T-cell (primary cell): ENCODE data around the gene MAGEF1. TPM values are rescaled to one million over a fixed set of nuclear protein-coding genes. Genes with fewer than 3 reads are reported as not detected.

ENCODE experiments used
- ATAC-seq, 4 experiments: fragments of 200-7000 bp in 3 of 4; fragments of 150-1000 bp in 1 of 4; cut with Tn5 transposase; replicated peaks in 1 of 4; 1 replicate in 3 of 4; 2 replicates in 1 of 4; pipeline ENCODE4 v1.10.0; 2021; ENCODE audit warnings: moderate library complexity in 3 of 4, mild to moderate bottlenecking in 2 of 4, moderate number of reproducible peaks in 1 of 4
- CTCF ChIA-PET, 2 donors: fragments of 300-600 bp; sonication (Branson Sonifier 250); formaldehyde crosslinking; loops; one replicate each; lab custom pipeline; 2022; ENCODE audit warnings: antibody characterized with exemption in 2 of 2; lab: Charles Lee
- POLR2A ChIA-PET, 2 donors: fragments of 300-600 bp; sonication (Branson Sonifier 250); formaldehyde crosslinking; loops; one replicate each; lab custom pipeline; 2022; ENCODE audit warnings: antibody characterized with exemption in 2 of 2; lab: Charles Lee
- DNase-seq, 35 experiments: peaks; one replicate each; pipeline versions ENCODE4 v3.0.0 to v3.0.0-alpha.2; 2013 to 2023
- H3K27ac ChIP-seq: one replicate; pipeline ENCODE4 v1.5.1; 2013; ENCODE audit warnings: low read length
- H3K27me3 ChIP-seq, 2 experiments: replicated peaks in 1 of 2; 1 replicate in 1 of 2; 2 replicates in 1 of 2; pipeline versions ENCODE4 v1.6.1 to v1.7.0; 2013; ENCODE audit warnings: low read length in 1 of 2, mixed read lengths in 1 of 2; ENCODE audit not compliant: control insufficient read depth in 2 of 2, insufficient read depth in 2 of 2; ENCODE audit errors: extremely low read depth in 1 of 2
- H3K36me3 ChIP-seq, 2 donors: 1 replicate in 1 of 2; 2 replicates in 1 of 2; pipeline versions ENCODE4 v1.6.1 to v1.7.0; 2013; ENCODE audit warnings: low read length in 1 of 2; ENCODE audit not compliant: control insufficient read depth in 2 of 2, insufficient read depth in 1 of 2; ENCODE audit errors: extremely low read depth in 1 of 2
- H3K4me1 ChIP-seq, 2 experiments: 1 replicate in 1 of 2; 2 replicates in 1 of 2; pipeline versions ENCODE4 v1.6.1 to v1.7.0; 2013; ENCODE audit warnings: low read length in 2 of 2, mixed read lengths in 1 of 2; ENCODE audit not compliant: insufficient read depth in 2 of 2, control insufficient read depth in 1 of 2; ENCODE audit errors: extremely low read depth in 1 of 2
- H3K4me3 ChIP-seq, 2 donors: 1 replicate in 1 of 2; 2 replicates in 1 of 2; pipeline versions ENCODE4 v1.5.1 to v1.7.0; 2013; ENCODE audit warnings: mild to moderate bottlenecking in 2 of 2, low read length in 1 of 2, moderate library complexity in 1 of 2; ENCODE audit not compliant: control insufficient read depth in 1 of 2; ENCODE audit errors: extremely low read depth in 1 of 2
- H3K9me3 ChIP-seq: 2 replicates; pipeline ENCODE4 v1.7.0; 2013
- H3K27ac Mint-ChIP-seq, 2 donors: one replicate each; pipeline ENCODE4 v1.8.0; 2020 to 2021; ENCODE audit warnings: mild to moderate bottlenecking in 2 of 2, mixed read lengths in 2 of 2
- H3K27me3 Mint-ChIP-seq, 2 donors: one replicate each; pipeline ENCODE4 v1.8.0; 2021 to 2022; ENCODE audit warnings: mixed read lengths in 2 of 2
- H3K36me3 Mint-ChIP-seq: one replicate; pipeline ENCODE4 v1.8.0; 2021; ENCODE audit warnings: mixed read lengths
- H3K4me1 Mint-ChIP-seq, 3 donors: one replicate each; pipeline ENCODE4 v1.8.0; 2020 to 2022; ENCODE audit warnings: mixed read lengths in 3 of 3, mild to moderate bottlenecking in 1 of 3
- H3K4me3 Mint-ChIP-seq, 3 donors: one replicate each; pipeline ENCODE4 v1.8.0; 2020 to 2022; ENCODE audit warnings: mild to moderate bottlenecking in 3 of 3, mixed read lengths in 3 of 3, moderate library complexity in 3 of 3
- H3K9me3 Mint-ChIP-seq, 3 donors: one replicate each; pipeline ENCODE4 v1.8.0; 2020 to 2022; ENCODE audit warnings: mixed read lengths in 3 of 3
- WGBS: methylation state at CpG from one replicate; pipeline ENCODE4 v1.1.5; 2013; ENCODE audit warnings: missing lambda C conversion rate; ENCODE audit not compliant: insufficient coverage; 5-methylcytosine and 5-hydroxymethylcytosine counted together
- total RNA-seq, 35 experiments: library from RNA in 6 of 35; stranded (reverse) in 6 of 35; fragments of 120-200 nt in 1 of 35; gene quantifications; one replicate each; pipeline versions ENCODE4 v1.2.1 to v1.2.4 and lab custom pipeline; 2013 to 2026

MAGEF1 gene
- total RNA-seq, 5 donors from 2014 or later (not counting 1 experiment from before 2014, with no cell fraction given) = 8.6 to 17.7 (median 16.1) TPM

DNA sequence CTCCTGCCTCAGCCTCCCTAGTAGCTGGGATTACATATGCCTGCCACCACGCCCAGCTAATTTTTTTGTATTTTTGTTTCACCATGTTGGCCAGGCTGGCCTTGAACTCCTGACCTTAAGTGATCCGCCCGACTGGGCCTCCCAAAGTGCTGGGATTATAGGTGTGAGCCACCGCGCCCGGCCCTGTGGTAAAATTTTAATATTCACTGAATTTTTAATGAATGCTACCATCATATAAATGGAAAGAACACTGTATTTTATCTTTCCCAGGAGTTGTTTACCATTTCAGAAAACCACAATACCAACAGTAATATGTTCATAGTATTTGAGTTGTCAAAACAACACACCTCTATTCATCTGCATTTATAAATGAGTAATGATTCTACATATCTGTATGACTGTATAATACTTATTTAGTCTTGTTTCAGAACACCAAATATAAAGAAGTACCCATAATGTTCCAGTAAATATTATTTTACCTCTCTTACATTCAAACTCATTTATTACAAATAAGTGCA is 16.2 kb upstream of the MAGEF1 start:
- Mint-ChIP-seq H3K9me3 (no peaks in the 10 kb centered on the region), H3K27ac (no peak overlapping the region), H3K4me1 (peaks cover 0 to 4% (median 0%) of the 10 kb centered on the region in 3 donors), H3K27me3 (peaks cover 7 to 20% of the 10 kb centered on the region in 2 donors), H3K36me3 (no peaks in the 10 kb centered on the region), H3K4me3 (no peak overlapping the region)
- H3K27ac ChIP-seq = no peak overlapping the region
- DNase-seq (no peak), ATAC-seq (no peak)
- H3K4me3 ChIP-seq = no peak overlapping the region
- POLR2A ChIA-PET = no interaction called here
- peaks cover 0 to 17% of the 10 kb centered on the region in 2 experiments for H3K27me3 ChIP-seq
- no CpG with 5 or more reads among the region's 6 CpGs for WGBS
- H3K4me1 ChIP-seq = no peaks in the 10 kb centered on the region
- H3K36me3 ChIP-seq = no peaks in the 10 kb centered on the region
- H3K9me3 ChIP-seq = no peaks in the 10 kb centered on the region
- CTCF ChIA-PET = interaction anchor here in 1 of 2 donors (1.0 kb wide), 1 partner anchor 167 kb away, joined by 5 read pairs; the partner anchor contains the start of gene EPHB3

DNA sequence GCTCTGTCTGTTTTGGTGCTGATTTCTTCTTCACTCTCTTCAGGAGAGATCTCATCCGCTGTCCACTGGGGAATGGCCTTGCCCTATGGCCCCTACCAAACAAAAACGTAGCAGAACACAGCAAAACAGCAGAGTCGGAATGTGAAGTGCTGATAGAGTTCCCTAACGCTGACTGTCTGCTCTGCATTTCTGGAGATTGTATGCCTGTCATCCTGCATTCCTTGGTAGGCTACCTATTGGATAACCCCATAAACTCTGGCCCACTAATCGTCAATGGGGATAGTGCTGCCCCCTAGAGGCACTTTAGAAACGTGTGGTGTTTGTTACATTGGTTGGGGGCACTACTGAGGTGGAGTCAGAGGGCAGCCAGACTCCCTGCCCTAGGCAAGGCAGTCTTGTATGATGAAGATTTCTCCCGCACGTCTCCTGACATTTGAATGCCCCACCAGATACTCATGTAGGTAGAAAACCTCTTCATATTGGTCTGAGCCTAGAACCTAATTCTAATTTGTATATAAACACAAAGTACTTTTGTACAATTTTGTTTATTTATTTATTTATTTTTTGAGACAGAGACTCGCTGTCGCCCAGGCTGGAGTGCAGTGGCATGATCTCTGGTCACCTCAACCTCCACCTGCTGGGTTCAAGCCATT is 15.6 kb upstream of the MAGEF1 start:
- Mint-ChIP-seq H3K9me3 (no peaks in the 10 kb centered on the region), H3K4me1 (peaks cover 0 to 4% (median 0%) of the 10 kb centered on the region in 3 donors), H3K27ac (no peak overlapping the region), H3K4me3 (no peak overlapping the region), H3K36me3 (no peaks in the 10 kb centered on the region), H3K27me3 (peaks cover 7 to 20% of the 10 kb centered on the region in 2 donors)
- ChIA-PET POLR2A (no interaction called here), CTCF (interaction anchor here in 1 of 2 donors (0.6 to 1.8 kb wide), 4 partner anchors 108 to 289 kb away, joined by 3 to 5 read pairs (median 4); partner anchors contain the start of gene EPHB3)
- Histone ChIP-seq H3K9me3 (no peaks in the 10 kb centered on the region), H3K36me3 (no peaks in the 10 kb centered on the region), H3K4me3 (no peak overlapping the region), H3K4me1 (no peaks in the 10 kb centered on the region), H3K27ac (no peak overlapping the region), H3K27me3 (peaks cover 0 to 17% of the 10 kb centered on the region in 2 experiments)
- DNase-seq = peak in 26 of 35 experiments; percentile 6 to 76 (median 25)
- WGBS = 89% methylated on average over 3 of the region's 10 CpGs
- peak; percentile 52 to 76 (median 64) for ATAC-seq

DNA sequence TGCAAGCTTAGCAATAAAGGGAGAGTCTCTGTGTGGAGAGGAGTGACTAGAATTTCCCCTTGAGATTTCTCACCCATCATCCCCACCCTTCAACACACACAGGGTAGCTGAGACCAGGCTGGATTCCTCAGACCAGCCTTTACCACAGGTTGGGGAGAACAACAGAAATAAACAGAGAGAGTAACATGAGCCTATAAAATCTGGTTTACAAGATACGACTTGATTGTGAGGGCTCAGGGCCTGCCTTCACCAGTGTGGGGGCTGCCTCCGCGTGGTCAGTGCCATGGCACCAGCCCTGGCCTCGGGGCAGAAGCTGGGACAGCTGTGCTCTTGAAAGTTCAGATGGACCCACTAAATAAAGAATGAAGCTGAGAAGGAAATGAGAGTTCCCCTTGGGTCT is 14.6 kb upstream of the MAGEF1 start:
- POLR2A ChIA-PET = no interaction called here
- Mint-ChIP-seq H3K36me3 (no peaks in the 10 kb centered on the region), H3K9me3 (no peaks in the 10 kb centered on the region), H3K27ac (no peak overlapping the region), H3K4me3 (no peak overlapping the region), H3K27me3 (peaks cover 6 to 20% of the 10 kb centered on the region in 2 donors), H3K4me1 (peaks cover 0 to 4% (median 0%) of the 10 kb centered on the region in 3 donors)
- Histone ChIP-seq H3K36me3 (no peaks in the 10 kb centered on the region), H3K27ac (no peak overlapping the region), H3K4me3 (no peak overlapping the region), H3K4me1 (no peaks in the 10 kb centered on the region), H3K27me3 (peaks cover 0 to 13% of the 10 kb centered on the region in 2 experiments), H3K9me3 (no peaks in the 10 kb centered on the region)
- CTCF ChIA-PET = interaction anchor here in 1 of 2 donors (0.6 to 1.8 kb wide), 4 partner anchors 107 to 288 kb away, joined by 3 to 4 read pairs (median 4); no protein-coding TSS in a partner anchor
- WGBS = 87% methylated on average over 4 of the region's 4 CpGs
- DNase-seq (no peak), ATAC-seq (no peak)

GRCh38 chr3:184725176-184725719 is 13.4 kb upstream of the MAGEF1 start:
- H3K27ac ChIP-seq = no peak overlapping the region
- peaks cover 3 to 9% of the 10 kb centered on the region in 2 donors for H3K27me3 Mint-ChIP-seq
- no peaks in the 10 kb centered on the region for H3K9me3 ChIP-seq
- H3K36me3 Mint-ChIP-seq = no peaks in the 10 kb centered on the region
- CTCF ChIA-PET = no interaction called here
- no peaks in the 10 kb centered on the region for H3K4me1 ChIP-seq
- H3K4me3 ChIP-seq = no peak overlapping the region
- no peaks in the 10 kb centered on the region for H3K9me3 Mint-ChIP-seq
- H3K27me3 ChIP-seq = peaks cover 0 to 9% of the 10 kb centered on the region in 2 experiments
- POLR2A ChIA-PET = no interaction called here
- ATAC-seq (no peak), DNase-seq (no peak)
- H3K27ac Mint-ChIP-seq = no peak overlapping the region
- WGBS = 98% methylated on average over 10 of the region's 12 CpGs
- H3K4me1 Mint-ChIP-seq = peaks cover 0 to 4% (median 0%) of the 10 kb centered on the region in 3 donors
- H3K36me3 ChIP-seq = no peaks in the 10 kb centered on the region
- no peak overlapping the region for H3K4me3 Mint-ChIP-seq

- Histone ChIP-seq H3K4me3 (no peak overlapping the region), H3K9me3 (no peaks in the 10 kb centered on the region), H3K36me3 (no peaks in the 10 kb centered on the region), H3K27ac (no peak overlapping the region), H3K27me3 (peaks cover 0 to 10% of the 10 kb centered on the region in 2 experiments), H3K4me1 (no peaks in the 10 kb centered on the region)
- H3K4me1 Mint-ChIP-seq = peaks cover 0 to 4% (median 0%) of the 10 kb centered on the region in 3 donors
- DNase-seq (no peak), ATAC-seq (no peak)
- CTCF ChIA-PET = interaction anchor here in 1 of 2 donors (0.6 to 0.7 kb wide), 2 partner anchors 28 to 32 kb away, joined by 3 read pairs; no protein-coding TSS in a partner anchor
- 40% methylated on average over 1 of the region's 4 CpGs for WGBS
- H3K36me3 Mint-ChIP-seq = no peaks in the 10 kb centered on the region
- no peak overlapping the region for H3K4me3 Mint-ChIP-seq
- no peaks in the 10 kb centered on the region for H3K9me3 Mint-ChIP-seq
- POLR2A ChIA-PET = interaction anchor here in 1 of 2 donors (0.6 kb wide), 1 partner anchor 77 kb away, joined by 5 read pairs; no protein-coding TSS in a partner anchor
- H3K27ac Mint-ChIP-seq = no peak overlapping the region
- H3K27me3 Mint-ChIP-seq = peaks cover 3 to 5% of the 10 kb centered on the region in 2 donors
These were observed 12.8 kb upstream of the MAGEF1 start for GRCh38 chr3:184724699-184725098.

DNA sequence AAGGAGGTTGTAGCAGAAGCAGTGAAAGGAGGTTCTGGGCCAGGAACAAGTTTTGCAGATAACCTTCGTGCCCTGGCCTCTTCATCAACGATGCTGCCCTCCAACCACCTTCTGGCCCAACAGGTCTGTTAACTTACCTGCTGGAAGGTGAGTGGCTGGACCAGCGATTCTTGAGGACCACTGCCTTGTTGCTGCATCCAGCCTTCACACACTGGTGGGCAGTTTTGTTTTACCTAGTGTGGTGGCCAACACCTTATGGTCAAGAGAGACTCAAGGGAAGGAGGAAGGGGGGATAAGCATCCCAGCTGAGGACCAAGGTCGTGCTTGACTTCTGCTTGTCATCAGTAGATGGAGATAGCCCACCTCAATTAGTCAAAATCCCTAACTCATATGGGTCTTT is 7.8 kb upstream of the MAGEF1 start:
- no peak overlapping the region for H3K4me3 Mint-ChIP-seq
- ChIA-PET POLR2A (no interaction called here), CTCF (no interaction called here)
- H3K9me3 Mint-ChIP-seq = no peaks in the 10 kb centered on the region
- H3K27me3 Mint-ChIP-seq = no peaks in the 10 kb centered on the region
- Histone ChIP-seq H3K4me1 (no peaks in the 10 kb centered on the region), H3K9me3 (no peaks in the 10 kb centered on the region), H3K36me3 (no peaks in the 10 kb centered on the region), H3K27me3 (peaks cover 0 to 3% of the 10 kb centered on the region in 2 experiments), H3K4me3 (no peak overlapping the region), H3K27ac (no peak overlapping the region)
- no CpG with 5 or more reads among the region's 4 CpGs for WGBS
- DNase-seq (no peak), ATAC-seq (no peak)
- no peaks in the 10 kb centered on the region for H3K4me1 Mint-ChIP-seq
- H3K27ac Mint-ChIP-seq = no peak overlapping the region
- no peaks in the 10 kb centered on the region for H3K36me3 Mint-ChIP-seq
